ENCODE results near the gene UGT1A5.
"Not testable (repeated sequence)": the region's sequence is repeated elsewhere in the genome, so short reads cannot be mapped to it uniquely, and the experiment has no call there.

Gene UGT1A5

GRCh38 chr2:233718552-233718951, 5.8 kb downstream of the UGT1A5 start, which contains the start of gene UGT1A4:
UGT1A4 (plus strand) TSS chr2:233718736; CDS start chr2:233718821, 85 bp downstream.
- Histone ChIP-seq H3K27ac (no peak within 1 kb of the TSS), H3K4me3 (no peak within 1 kb of the TSS), H3K9ac (ENCODE audit: insufficient read length) (no peak within 1 kb of the TSS), H3K9me3 (ENCODE audit: low read depth, low read length) (no peaks in the 10 kb centered on the region), H3K36me3 (ENCODE audit: insufficient read depth, low read length) (no peaks in the 10 kb centered on the region)
- no peak for DNase-seq (ENCODE audit: low read depth, low spot score)
- TF ChIP-seq EZH2 (IDR thresholded peaks at IDR 0.05) = no peak
- TF ChIP-seq FOXP2 (optimal IDR thresholded peaks at IDR 0.05; ENCODE audit: control extremely low read depth, extremely low read length, insufficient read depth) = no peak
- TF ChIP-seq POLR2AphosphoS5 (IDR thresholded peaks at IDR 0.05; ENCODE audit: borderline replicate concordance, low read depth, low read length) = no peak

GRCh38 chr2:233728723-233729301, 16.1 kb downstream of the UGT1A5 start, which contains the start of gene UGT1A3:
UGT1A3 (plus strand) TSS chr2:233729042; CDS start chr2:233729127, 85 bp downstream.
- no peaks in the 10 kb centered on the region for H3K36me3 ChIP-seq (ENCODE audit: insufficient read depth, low read length)
- no peaks in the 10 kb centered on the region for H3K9me3 ChIP-seq (ENCODE audit: low read depth, low read length)
- no peak for DNase-seq (ENCODE audit: low read depth, low spot score)
- TF ChIP-seq EZH2 (IDR thresholded peaks at IDR 0.05) = no peak
- no peak for TF ChIP-seq POLR2AphosphoS5 (IDR thresholded peaks at IDR 0.05; ENCODE audit: borderline replicate concordance, low read depth, low read length)
- no peak for TF ChIP-seq FOXP2 (optimal IDR thresholded peaks at IDR 0.05; ENCODE audit: control extremely low read depth, extremely low read length, insufficient read depth)
- H3K9ac ChIP-seq (ENCODE audit: insufficient read length) = no peak within 1 kb of the TSS
- H3K4me3 ChIP-seq = no peak within 1 kb of the TSS
- no peak within 1 kb of the TSS for H3K27ac ChIP-seq

- H3K9me3 ChIP-seq (ENCODE audit: low read depth, low read length); H3K4me3 ChIP-seq; H3K27ac ChIP-seq; H3K36me3 ChIP-seq (ENCODE audit: insufficient read depth, low read length); H3K9ac ChIP-seq (ENCODE audit: insufficient read length); DNase-seq (ENCODE audit: low read depth, low spot score): not testable (repeated sequence)
These were observed 24.4 kb downstream of the UGT1A5 start for GRCh38 chr2:233736868-233737653.

- Histone ChIP-seq H3K9ac (ENCODE audit: insufficient read length) (no peak overlapping the region), H3K4me3 (no peak overlapping the region), H3K9me3 (ENCODE audit: low read depth, low read length) (no peaks in the 10 kb centered on the region), H3K36me3 (ENCODE audit: insufficient read depth, low read length) (no peaks in the 10 kb centered on the region), H3K27ac (no peak overlapping the region)
- DNase-seq (ENCODE audit: low read depth, low spot score) = no peak
- TF ChIP-seq EZH2 (IDR thresholded peaks at IDR 0.05) = no peak
These were observed 28.2 kb downstream of the UGT1A5 start for GRCh38 chr2:233740870-233741269.

GRCh38 chr2:233743464-233744259, 31.0 kb downstream of the UGT1A5 start:
- no peak for DNase-seq (ENCODE audit: low read depth, low spot score)
- Histone ChIP-seq H3K9ac (ENCODE audit: insufficient read length) (no peak overlapping the region), H3K4me3 (no peak overlapping the region), H3K27ac (no peak overlapping the region), H3K36me3 (ENCODE audit: insufficient read depth, low read length) (no peaks in the 10 kb centered on the region), H3K9me3 (ENCODE audit: low read depth, low read length) (no peaks in the 10 kb centered on the region)
- TF ChIP-seq POLR2AphosphoS5 (IDR thresholded peaks at IDR 0.05; ENCODE audit: borderline replicate concordance, low read depth, low read length) = no peak
- TF ChIP-seq EZH2 (IDR thresholded peaks at IDR 0.05) = no peak
- TF ChIP-seq FOXP2 (optimal IDR thresholded peaks at IDR 0.05; ENCODE audit: control extremely low read depth, extremely low read length, insufficient read depth) = no peak

- Histone ChIP-seq H3K9ac (ENCODE audit: insufficient read length) (no peak overlapping the region), H3K36me3 (ENCODE audit: insufficient read depth, low read length) (no peaks in the 10 kb centered on the region), H3K9me3 (ENCODE audit: low read depth, low read length) (no peaks in the 10 kb centered on the region), H3K4me3 (no peak overlapping the region), H3K27ac (no peak overlapping the region)
- TF ChIP-seq POLR2AphosphoS5 (IDR thresholded peaks at IDR 0.05; ENCODE audit: borderline replicate concordance, low read depth, low read length) = no peak
- no peak for TF ChIP-seq EZH2 (IDR thresholded peaks at IDR 0.05)
- no peak for TF ChIP-seq FOXP2 (optimal IDR thresholded peaks at IDR 0.05; ENCODE audit: control extremely low read depth, extremely low read length, insufficient read depth)
- DNase-seq (ENCODE audit: low read depth, low spot score) = no peak
These were observed 32.5 kb downstream of the UGT1A5 start for GRCh38 chr2:233745073-233745755.

GRCh38 chr2:233745838-233746237, 33.1 kb downstream of the UGT1A5 start:
- not testable (repeated sequence) for H3K4me3 ChIP-seq; H3K9me3 ChIP-seq (ENCODE audit: low read depth, low read length); H3K9ac ChIP-seq (ENCODE audit: insufficient read length); H3K36me3 ChIP-seq (ENCODE audit: insufficient read depth, low read length); H3K27ac ChIP-seq; DNase-seq (ENCODE audit: low read depth, low spot score)

- DNase-seq (ENCODE audit: low read depth, low spot score) = no peak
- no peak overlapping the region for H3K4me3 ChIP-seq
- TF ChIP-seq POLR2AphosphoS5 (IDR thresholded peaks at IDR 0.05; ENCODE audit: borderline replicate concordance, low read depth, low read length) (no peak), EZH2 (IDR thresholded peaks at IDR 0.05) (no peak), FOXP2 (optimal IDR thresholded peaks at IDR 0.05; ENCODE audit: control extremely low read depth, extremely low read length, insufficient read depth) (no peak)
- no peak overlapping the region for H3K9ac ChIP-seq (ENCODE audit: insufficient read length)
- H3K9me3 ChIP-seq (ENCODE audit: low read depth, low read length) = no peaks in the 10 kb centered on the region
- H3K36me3 ChIP-seq (ENCODE audit: insufficient read depth, low read length) = no peaks in the 10 kb centered on the region
- no peak overlapping the region for H3K27ac ChIP-seq
These were observed 34.0 kb downstream of the UGT1A5 start for GRCh38 chr2:233746475-233747282.

Data from SK-N-MC (cell line).